WTC11 (cell line): ENCODE results near the gene C1GALT1C1L.

ENCODE experiments used
- CTCF ChIP-seq: fragments of 200-600 bp; IDR thresholded peaks from 2 replicates; pipeline ENCODE4 v1.8.0; 2022; ENCODE audit warnings: antibody characterized with exemption
- ETV6 ChIP-seq: sonication (generic); formaldehyde crosslinking; IDR thresholded peaks from 2 replicates; pipeline ENCODE4 v1.8.1; 2022; ENCODE audit warnings: mild to moderate bottlenecking, missing genetic modification reagents
- FOXK1 ChIP-seq: sonication (generic); formaldehyde crosslinking; IDR thresholded peaks from 2 replicates; pipeline ENCODE4 v1.8.0; 2022; ENCODE audit warnings: mild to moderate bottlenecking, moderate library complexity, missing genetic modification reagents
- GRHL2 ChIP-seq: fragments of 250-450 bp; sonication (Bioruptor Pico); IDR thresholded peaks from 2 replicates; pipeline ENCODE4 v1.8.0; 2022; ENCODE audit warnings: mild to moderate bottlenecking, moderate library complexity; ENCODE audit not compliant: insufficient replicate concordance, severe bottlenecking
- IRF1 ChIP-seq: sonication (generic); formaldehyde crosslinking; IDR thresholded peaks from 2 replicates; pipeline ENCODE4 v1.8.0; 2023; ENCODE audit warnings: missing genetic modification reagents
- MAX ChIP-seq: sonication (generic); formaldehyde crosslinking; IDR thresholded peaks from 2 replicates; pipeline ENCODE4 v1.8.0; 2022; ENCODE audit warnings: mild to moderate bottlenecking, missing genetic modification reagents
- MYBL2 ChIP-seq: sonication (generic); formaldehyde crosslinking; IDR thresholded peaks from 2 replicates; pipeline ENCODE4 v1.8.1; 2023; ENCODE audit warnings: mild to moderate bottlenecking, moderate library complexity, missing genetic modification reagents
- PRDM15 ChIP-seq: sonication (generic); formaldehyde crosslinking; IDR thresholded peaks from 2 replicates; pipeline ENCODE4 v1.8.0; 2022; ENCODE audit warnings: missing genetic modification reagents
- TCF7 ChIP-seq: sonication (generic); formaldehyde crosslinking; IDR thresholded peaks from 2 replicates; pipeline ENCODE4 v1.8.0; 2022; ENCODE audit warnings: mild to moderate bottlenecking, low read depth, missing genetic modification reagents, moderate library complexity
- TEAD4 ChIP-seq: sonication (generic); formaldehyde crosslinking; IDR thresholded peaks from 2 replicates; pipeline ENCODE4 v1.8.0; 2022; ENCODE audit warnings: mild to moderate bottlenecking, missing genetic modification reagents
- TP53 ChIP-seq: sonication (generic); formaldehyde crosslinking; IDR thresholded peaks from 2 replicates; pipeline ENCODE4 v1.8.1; 2023; ENCODE audit warnings: mild to moderate bottlenecking, missing genetic modification reagents
- USF1 ChIP-seq: sonication (generic); formaldehyde crosslinking; IDR thresholded peaks from 2 replicates; pipeline ENCODE4 v1.8.0; 2022; ENCODE audit warnings: mild to moderate bottlenecking, missing genetic modification reagents
- TF ChIP-seq, protein P1 (sequence below): sonication (generic); formaldehyde crosslinking; IDR thresholded peaks from 2 replicates; pipeline ENCODE4 v1.8.1; 2023; ENCODE audit warnings: mild to moderate bottlenecking, moderate library complexity, missing genetic modification reagents

DNA sequence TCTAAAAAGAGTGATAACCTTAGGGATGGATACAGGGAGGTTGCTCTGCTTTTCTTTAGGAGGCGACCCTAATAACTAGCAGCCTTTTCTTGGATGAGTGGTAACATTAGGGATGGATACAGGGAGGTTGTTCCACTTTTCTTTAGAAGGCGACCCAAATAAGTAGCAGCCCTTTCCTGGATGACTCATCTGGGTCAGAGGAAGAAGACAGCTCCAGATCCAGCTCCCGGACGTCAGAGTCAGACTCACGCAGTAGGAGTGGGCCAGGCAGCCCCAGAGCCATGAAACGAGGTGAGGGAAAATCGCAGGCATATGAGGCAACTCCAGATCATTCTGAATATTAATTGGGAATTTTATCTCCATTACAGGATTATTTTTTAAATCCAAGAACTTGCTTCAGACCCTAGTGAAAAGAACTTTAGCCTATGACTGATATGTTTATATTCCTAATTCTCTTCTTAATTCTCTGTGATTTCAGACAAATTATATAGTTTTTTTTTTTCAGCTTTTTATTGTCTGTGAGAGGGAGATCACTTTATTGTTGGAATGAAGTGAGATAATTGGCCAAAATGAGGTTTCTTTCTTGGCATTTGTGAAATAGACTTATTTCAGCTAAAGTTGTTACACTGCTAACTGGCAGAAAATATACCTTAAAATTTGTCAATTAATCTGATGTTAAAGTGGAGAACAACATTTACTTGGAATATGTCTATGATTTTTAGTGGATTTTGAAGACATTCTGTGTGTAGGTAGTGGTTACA, 31.2 kb upstream of the C1GALT1C1L start:
- TF ChIP-seq CTCF = no peak
- no peak for TF ChIP-seq MAX (CRISPR knock-in tag)
- no peak for TF ChIP-seq IRF1 (CRISPR knock-in tag)
- no peak for TF ChIP-seq GRHL2 (CRISPR knock-in tag)
- TF ChIP-seq USF1 = no peak
- no peak for TF ChIP-seq PRDM15 (CRISPR knock-in tag)
- TF ChIP-seq MYBL2 (CRISPR knock-in tag) = no peak
- TF ChIP-seq TCF7 (CRISPR knock-in tag) = no peak
- TF ChIP-seq TP53 (CRISPR knock-in tag) = no peak
- TF ChIP-seq, protein P1, sequence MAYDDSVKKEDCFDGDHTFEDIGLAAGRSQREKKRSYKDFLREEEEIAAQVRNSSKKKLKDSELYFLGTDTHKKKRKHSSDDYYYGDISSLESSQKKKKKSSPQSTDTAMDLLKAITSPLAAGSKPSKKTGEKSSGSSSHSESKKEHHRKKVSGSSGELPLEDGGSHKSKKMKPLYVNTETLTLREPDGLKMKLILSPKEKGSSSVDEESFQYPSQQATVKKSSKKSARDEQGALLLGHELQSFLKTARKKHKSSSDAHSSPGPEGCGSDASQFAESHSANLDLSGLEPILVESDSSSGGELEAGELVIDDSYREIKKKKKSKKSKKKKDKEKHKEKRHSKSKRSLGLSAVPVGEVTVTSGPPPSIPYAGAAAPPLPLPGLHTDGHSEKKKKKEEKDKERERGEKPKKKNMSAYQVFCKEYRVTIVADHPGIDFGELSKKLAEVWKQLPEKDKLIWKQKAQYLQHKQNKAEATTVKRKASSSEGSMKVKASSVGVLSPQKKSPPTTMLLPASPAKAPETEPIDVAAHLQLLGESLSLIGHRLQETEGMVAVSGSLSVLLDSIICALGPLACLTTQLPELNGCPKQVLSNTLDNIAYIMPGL (CRISPR knock-in tag) = no peak
- TF ChIP-seq ETV6 = no peak
- no peak for TF ChIP-seq FOXK1 (CRISPR knock-in tag)
- TF ChIP-seq TEAD4 = no peak
